OCI-LY7 (cell line): ENCODE data around the gene PTPRJ.

Source experiments
- CTCF ChIP-seq: fragments of 200-600 bp; sonication (generic); conservative IDR thresholded peaks from 2 replicates; pipeline ENCODE4 v1.5.1; 2014; ENCODE audit warnings: mild to moderate bottlenecking, antibody characterized with exemption, low read length, moderate library complexity, mixed read lengths
- EZH2phosphoT487 ChIP-seq: fragments of 200-600 bp; sonication (generic); IDR thresholded peaks from 2 replicates; pipeline ENCODE4 v1.6.1; 2018; ENCODE audit warnings: low read depth, borderline replicate concordance, mild to moderate bottlenecking, mixed run types, antibody characterized with exemption, low read length, moderate library complexity, mixed read lengths

GRCh38 chr11:48193876-48194275 lies 213.5 kb downstream of the PTPRJ start:
- TF ChIP-seq CTCF (no peak), EZH2phosphoT487 (no peak)
